Nephron (organoid): ENCODE measurements around the gene SEZ6L2.
"Not testable (repeated sequence)": the region's sequence is repeated elsewhere in the genome, so short reads cannot be mapped to it uniquely, and the experiment has no call there.

Experiments
- H3K27ac Mint-ChIP-seq, 3 experiments: 2 replicates each; pipeline ENCODE4 v1.8.0; 2020; ENCODE audit warnings: mixed read lengths in 3 of 3, mild to moderate bottlenecking in 2 of 3, moderate library complexity in 1 of 3
- H3K27me3 Mint-ChIP-seq: 2 replicates; pipeline ENCODE4 v1.8.0; 2021; ENCODE audit warnings: low read depth, mild to moderate bottlenecking, moderate library complexity, mixed read lengths
- H3K36me3 Mint-ChIP-seq: 2 replicates; pipeline ENCODE4 v1.8.0; 2020; ENCODE audit warnings: low read depth, mixed read lengths
- H3K4me1 Mint-ChIP-seq: 2 replicates; pipeline ENCODE4 v1.8.0; 2020; ENCODE audit warnings: mixed read lengths
- H3K4me3 Mint-ChIP-seq, 3 experiments: 2 replicates each; pipeline ENCODE4 v1.8.0; 2020; ENCODE audit warnings: mild to moderate bottlenecking in 3 of 3, mixed read lengths in 3 of 3, moderate library complexity in 2 of 3
- H3K9me3 Mint-ChIP-seq: 2 replicates; pipeline ENCODE4 v1.8.0; 2020; ENCODE audit warnings: mixed read lengths
- TF ChIP-seq, protein P1 (sequence below), 3 experiments: fragments of 200-600 bp; sonication (generic); IDR thresholded peaks; one replicate each; pipeline ENCODE4 v1.5.0; 2021; ENCODE audit warnings: antibody characterized with exemption in 3 of 3; ENCODE audit not compliant: unreplicated experiment in 3 of 3

SEZ6L2 gene

DNA sequence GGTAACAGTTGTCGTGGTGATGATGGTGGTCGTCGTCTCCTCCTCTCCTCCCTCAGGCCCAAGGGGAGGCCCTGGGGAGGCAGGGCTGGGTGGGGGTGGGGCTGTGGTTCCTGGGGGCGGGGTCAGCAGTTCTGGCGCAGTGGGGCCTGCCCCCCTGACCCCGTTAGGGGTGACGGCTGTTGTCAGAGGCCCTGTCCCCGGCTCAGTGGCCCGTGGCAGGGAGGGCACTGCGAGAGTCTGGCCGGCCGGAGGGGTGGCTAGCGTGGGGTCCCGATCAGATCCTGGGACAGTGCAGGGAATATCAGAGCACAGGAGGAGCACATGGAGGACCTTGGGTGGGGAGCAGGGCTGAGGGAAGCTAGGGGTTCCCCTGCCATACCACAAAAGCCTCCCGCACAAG, 2.5 kb downstream of the SEZ6L2 start:
- Mint-ChIP-seq H3K4me1 (peaks cover 8% of the 10 kb centered on the region), H3K27ac (no peak overlapping the region), H3K9me3 (no peaks in the 10 kb centered on the region), H3K36me3 (no peaks in the 10 kb centered on the region), H3K4me3 (no peak overlapping the region), H3K27me3 (peaks cover 33% of the 10 kb centered on the region)
- TF ChIP-seq, protein P1, sequence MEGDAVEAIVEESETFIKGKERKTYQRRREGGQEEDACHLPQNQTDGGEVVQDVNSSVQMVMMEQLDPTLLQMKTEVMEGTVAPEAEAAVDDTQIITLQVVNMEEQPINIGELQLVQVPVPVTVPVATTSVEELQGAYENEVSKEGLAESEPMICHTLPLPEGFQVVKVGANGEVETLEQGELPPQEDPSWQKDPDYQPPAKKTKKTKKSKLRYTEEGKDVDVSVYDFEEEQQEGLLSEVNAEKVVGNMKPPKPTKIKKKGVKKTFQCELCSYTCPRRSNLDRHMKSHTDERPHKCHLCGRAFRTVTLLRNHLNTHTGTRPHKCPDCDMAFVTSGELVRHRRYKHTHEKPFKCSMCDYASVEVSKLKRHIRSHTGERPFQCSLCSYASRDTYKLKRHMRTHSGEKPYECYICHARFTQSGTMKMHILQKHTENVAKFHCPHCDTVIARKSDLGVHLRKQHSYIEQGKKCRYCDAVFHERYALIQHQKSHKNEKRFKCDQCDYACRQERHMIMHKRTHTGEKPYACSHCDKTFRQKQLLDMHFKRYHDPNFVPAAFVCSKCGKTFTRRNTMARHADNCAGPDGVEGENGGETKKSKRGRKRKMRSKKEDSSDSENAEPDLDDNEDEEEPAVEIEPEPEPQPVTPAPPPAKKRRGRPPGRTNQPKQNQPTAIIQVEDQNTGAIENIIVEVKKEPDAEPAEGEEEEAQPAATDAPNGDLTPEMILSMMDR (IDR thresholded peaks at IDR 0.05; ENCODE audit: unreplicated experiment in 3 of 3), result no peak

DNA sequence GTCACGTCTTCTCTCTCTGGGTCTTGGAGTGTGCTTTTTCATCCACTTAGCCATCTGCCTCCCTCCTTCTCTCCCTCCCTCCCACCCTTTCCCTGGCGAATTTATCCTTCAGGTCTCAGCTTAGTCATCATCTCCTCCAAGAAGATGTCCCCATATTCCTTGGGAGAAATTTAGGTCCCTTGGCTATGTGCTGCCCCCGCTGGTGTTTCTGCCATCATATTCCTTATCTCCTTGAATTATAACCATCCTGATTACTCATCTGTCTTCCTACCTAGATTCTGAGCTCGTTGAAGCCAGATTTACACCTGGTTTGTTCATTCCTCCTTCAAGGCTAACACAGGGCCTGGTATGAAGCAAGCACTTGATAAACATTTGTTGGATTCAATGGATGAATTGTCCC, 5.0 kb downstream of the SEZ6L2 start:
- H3K27me3 Mint-ChIP-seq, result peaks cover 24% of the 10 kb centered on the region
- TF ChIP-seq, protein P1 (IDR thresholded peaks at IDR 0.05; ENCODE audit: unreplicated experiment in 3 of 3), result no peak
- H3K27ac Mint-ChIP-seq, result no peak overlapping the region
- H3K4me1 Mint-ChIP-seq, result peaks cover 8% of the 10 kb centered on the region
- no peaks in the 10 kb centered on the region for H3K9me3 Mint-ChIP-seq
- no peak overlapping the region for H3K4me3 Mint-ChIP-seq
- H3K36me3 Mint-ChIP-seq, result no peaks in the 10 kb centered on the region

DNA sequence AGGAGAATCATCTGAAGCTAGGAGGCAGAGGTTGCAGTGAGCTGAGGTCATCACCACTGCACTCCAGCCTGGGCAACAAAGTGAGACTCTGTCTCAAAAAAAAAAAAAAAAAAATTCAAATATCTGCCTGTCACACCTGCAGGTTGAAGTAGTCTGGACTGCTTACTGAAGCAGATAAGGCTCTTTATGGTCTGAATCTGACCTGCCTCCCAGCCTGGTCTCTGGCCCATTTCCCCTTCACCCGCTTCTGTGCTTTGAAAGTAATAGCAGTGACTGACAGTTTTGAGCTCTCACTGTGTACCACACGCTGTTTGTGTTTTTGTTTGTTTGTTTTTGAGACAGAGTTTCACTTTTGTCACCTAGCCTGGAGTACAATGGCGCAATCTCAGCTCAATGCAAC, 5.8 kb downstream of the SEZ6L2 start:
- H3K27ac Mint-ChIP-seq, result no peak overlapping the region
- no peaks in the 10 kb centered on the region for H3K36me3 Mint-ChIP-seq
- peaks cover 5% of the 10 kb centered on the region for H3K4me1 Mint-ChIP-seq
- no peaks in the 10 kb centered on the region for H3K9me3 Mint-ChIP-seq
- H3K4me3 Mint-ChIP-seq, result no peak overlapping the region
- TF ChIP-seq, protein P1 (IDR thresholded peaks at IDR 0.05; ENCODE audit: unreplicated experiment in 3 of 3), result no peak
- peaks cover 20% of the 10 kb centered on the region for H3K27me3 Mint-ChIP-seq

DNA sequence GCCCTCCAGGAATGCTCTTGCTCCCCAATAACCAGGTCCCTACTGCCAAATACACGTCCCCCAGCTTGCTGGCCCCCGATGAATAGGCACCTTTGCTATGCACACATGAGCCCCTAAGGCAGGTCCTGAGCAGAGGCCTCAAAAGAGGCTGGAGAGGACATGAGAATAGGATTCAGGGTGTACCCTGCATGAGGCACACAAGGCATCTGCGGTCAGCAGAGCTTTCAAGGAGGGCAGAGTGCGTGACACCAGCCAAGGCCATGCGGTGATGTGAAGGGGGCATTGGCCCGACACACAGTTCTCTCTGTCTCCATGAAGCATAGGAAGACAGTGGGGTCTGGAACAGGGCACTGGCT, 6.9 kb downstream of the SEZ6L2 start:
- Mint-ChIP-seq H3K27ac (no peak overlapping the region), H3K4me1 (no peaks in the 10 kb centered on the region), H3K4me3 (no peak overlapping the region), H3K9me3 (no peaks in the 10 kb centered on the region), H3K36me3 (no peaks in the 10 kb centered on the region), H3K27me3 (peaks cover 9% of the 10 kb centered on the region)
- TF ChIP-seq, protein P1 (IDR thresholded peaks at IDR 0.05; ENCODE audit: unreplicated experiment in 3 of 3), result no peak

DNA sequence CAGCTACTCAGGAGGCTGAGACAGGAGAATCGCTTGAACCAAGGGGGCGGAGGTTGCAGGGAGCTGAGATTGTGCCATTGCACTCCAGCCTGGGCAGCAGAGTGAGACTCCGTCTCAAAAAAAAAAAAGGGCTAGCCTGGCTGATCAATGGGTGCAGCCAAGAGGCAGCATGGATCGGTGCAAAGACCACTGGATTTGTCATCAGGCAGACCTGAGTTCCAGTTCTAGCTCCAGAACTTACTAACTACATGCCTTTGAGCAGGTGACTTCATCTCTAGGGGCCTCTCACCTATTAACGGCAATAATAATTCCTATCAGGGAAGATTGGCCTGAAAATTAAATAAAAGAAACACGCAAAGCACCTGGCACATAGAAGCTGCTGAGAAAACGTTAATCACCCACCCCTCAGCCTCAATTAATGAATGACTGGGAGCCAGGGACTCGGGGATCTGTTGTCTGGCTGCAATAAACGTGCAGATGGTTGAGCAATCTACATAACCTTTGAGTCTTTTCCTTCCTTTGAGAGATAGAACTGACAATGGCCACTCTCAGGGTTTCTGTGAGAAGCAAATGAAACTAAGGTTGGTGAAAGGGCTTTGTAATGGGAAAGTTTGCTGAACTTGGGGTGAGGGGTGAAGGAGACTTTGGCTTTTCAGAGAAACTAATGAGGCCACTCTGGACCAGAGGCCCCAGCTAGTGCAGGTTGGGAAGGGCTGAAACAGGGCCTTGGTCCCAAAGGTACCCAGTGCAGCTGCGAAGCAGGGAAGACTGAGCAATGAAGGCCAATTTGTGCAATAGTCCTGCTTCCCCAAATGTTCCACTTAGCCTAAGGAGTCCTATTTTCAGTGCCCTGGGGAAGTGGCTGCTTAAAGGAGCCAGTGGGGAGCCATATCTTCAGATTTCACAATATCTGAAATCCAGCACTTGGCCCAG, 7.6 kb downstream of the SEZ6L2 start:
- H3K9me3 Mint-ChIP-seq, result no peaks in the 10 kb centered on the region
- H3K27ac Mint-ChIP-seq, result peak overlapping the region in 1 of 3 experiments; percentile 82
- no peaks in the 10 kb centered on the region for H3K36me3 Mint-ChIP-seq
- H3K4me3 Mint-ChIP-seq, result no peak overlapping the region
- TF ChIP-seq, protein P1 (IDR thresholded peaks at IDR 0.05; ENCODE audit: unreplicated experiment in 3 of 3), result no peak
- peaks cover 5% of the 10 kb centered on the region for H3K27me3 Mint-ChIP-seq
- no peaks in the 10 kb centered on the region for H3K4me1 Mint-ChIP-seq

DNA sequence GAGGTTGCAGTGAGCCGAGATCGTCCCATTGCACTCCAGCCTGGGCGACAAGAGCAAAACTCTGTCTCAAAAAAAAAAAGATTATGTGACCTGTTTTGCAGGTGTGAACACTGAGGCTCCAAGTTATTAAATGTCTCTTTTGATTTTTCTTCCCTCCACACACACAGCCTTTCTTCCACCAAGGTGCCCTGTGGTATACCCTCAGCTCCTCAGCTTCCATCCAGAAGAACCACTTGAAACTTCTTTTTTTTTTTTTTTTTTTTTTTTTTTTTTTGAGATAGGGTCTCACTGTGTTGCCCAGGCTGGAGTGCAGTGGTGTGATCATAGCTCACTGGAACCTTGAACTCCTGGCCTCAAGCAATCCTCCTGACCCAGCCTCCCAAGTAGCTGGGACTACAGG, 10.0 kb downstream of the SEZ6L2 start:
- H3K36me3 Mint-ChIP-seq, H3K27me3 Mint-ChIP-seq, H3K4me1 Mint-ChIP-seq, H3K9me3 Mint-ChIP-seq, H3K4me3 Mint-ChIP-seq, H3K27ac Mint-ChIP-seq: not testable (repeated sequence)
